HepG2 (cell line): Measurements from ENCODE around the gene GRM5. TPM values are rescaled to one million over a fixed set of nuclear protein-coding genes. Genes with fewer than 3 reads are reported as not detected.

ENCODE experiments used
- ATAC-seq: fragments of 200-7000 bp; cut with Tn5 transposase; 3 replicates; pipeline ENCODE4 v1.9.1; 2020; ENCODE audit warnings: mild to moderate bottlenecking, moderate library complexity
- BruUV-seq: library from RNA; stranded (reverse); fragments of 400-500 nt; replicated peaks from 2 replicates; lab custom pipeline; 2021; lab: Mats Ljungman, UMichigan
- CTCF ChIA-PET: fragments of 300-600 bp; formaldehyde crosslinking; extraction: SDS; loops from one replicate; lab custom pipeline; 2021; ENCODE audit warnings: low total read pairs, inconsistent platforms, low intra/inter-chr PET ratio; lab: Yijun Ruan, JAX
- POLR2A ChIA-PET: fragments of 350-600 bp; sonication (Branson Sonifier 250); formaldehyde crosslinking; loops from one replicate; lab custom pipeline; 2020; ENCODE audit warnings: antibody characterized with exemption, inconsistent platforms; lab: Yijun Ruan, JAX
- DNase-seq: peaks from one replicate; pipeline ENCODE4 v3.0.0-alpha.2; 2015; ENCODE audit warnings: low spot score
- FAIRE-seq: peaks from 3 replicates; lab custom pipeline; 2011; peaks lifted over from hg19 to GRCh38; lab: Jason Lieb, UNC
- H2AFZ ChIP-seq: one replicate; pipeline ENCODE4 v1.6.1; 2011; ENCODE audit warnings: low read length, inconsistent platforms
- H3K27ac ChIP-seq: fragments of 300-600 bp; 3 replicates; pipeline ENCODE4 v1.8.0; 2011; ENCODE audit warnings: mixed run types, mild to moderate bottlenecking, mixed read lengths, low read length, inconsistent platforms; ENCODE audit not compliant: insufficient read depth; ENCODE audit errors: extremely low read length
- H3K27me3 ChIP-seq, 2 experiments: fragments of 200-600 bp in 1 of 2; 2 replicates in 1 of 2; 3 replicates in 1 of 2; pipeline versions ENCODE4 v1.6.0 to v1.8.0; 2011; ENCODE audit warnings: low read length in 2 of 2, mild to moderate bottlenecking in 2 of 2, moderate library complexity in 2 of 2, inconsistent platforms in 1 of 2; ENCODE audit not compliant: insufficient read depth in 2 of 2, control insufficient read depth in 1 of 2
- H3K36me3 ChIP-seq, 2 experiments: fragments of 200-600 bp in 1 of 2; replicated peaks in 1 of 2; 2 replicates in 1 of 2; 3 replicates in 1 of 2; pipeline versions ENCODE4 v1.5.1 to v1.8.0; 2011; ENCODE audit warnings: low read length in 2 of 2, inconsistent platforms in 1 of 2; ENCODE audit not compliant: insufficient read depth in 2 of 2, control insufficient read depth in 1 of 2
- H3K4me1 ChIP-seq: 2 replicates; pipeline ENCODE4 v1.5.1; 2012; ENCODE audit warnings: low read length, inconsistent platforms; ENCODE audit not compliant: insufficient read depth
- H3K4me2 ChIP-seq: 2 replicates; pipeline ENCODE4 v1.6.0; 2011; ENCODE audit warnings: low read depth, low read length, inconsistent platforms
- H3K4me3 ChIP-seq, 3 experiments: fragments of 200-600 bp in 1 of 3; sonication (generic), shearing (Covaris generic) in 1 of 3; replicated peaks in 1 of 3; 2 replicates each; pipeline ENCODE4 v1.5.1; 2011 to 2016; ENCODE audit warnings: low read length in 3 of 3, inconsistent platforms in 2 of 3, low read depth in 2 of 3, mild to moderate bottlenecking in 2 of 3, control low read depth in 1 of 3, mixed read lengths in 1 of 3; ENCODE audit not compliant: insufficient read depth in 1 of 3
- H3K79me2 ChIP-seq: one replicate; pipeline ENCODE4 v1.6.1; 2011; ENCODE audit warnings: low read length, inconsistent platforms; ENCODE audit not compliant: insufficient read depth
- H3K9ac ChIP-seq: 2 replicates; pipeline ENCODE4 v1.6.0; 2011; ENCODE audit warnings: mild to moderate bottlenecking, low read depth, low read length, inconsistent platforms; ENCODE audit not compliant: insufficient read depth
- H3K9me3 ChIP-seq: 2 replicates; pipeline ENCODE4 v1.5.1; 2012; ENCODE audit warnings: mild to moderate bottlenecking, low read length
- H4K20me1 ChIP-seq: 2 replicates; pipeline ENCODE4 v1.6.0; 2011; ENCODE audit warnings: inconsistent platforms, mild to moderate bottlenecking, low read length, moderate library complexity; ENCODE audit not compliant: insufficient read depth
- CHCHD3 ChIP-seq: sonication (generic); formaldehyde crosslinking; IDR thresholded peaks from 2 replicates; pipeline ENCODE4 v1.8.0; 2022; ENCODE audit warnings: mild to moderate bottlenecking, missing genetic modification reagents, moderate library complexity
- HNRNPH1 ChIP-seq: fragments of 200-400 bp; formaldehyde crosslinking; optimal IDR thresholded peaks from 2 replicates; pipeline ENCODE3; 2017; ENCODE audit warnings: mild to moderate bottlenecking, low read depth, low read length
- IRF2 ChIP-seq: IDR thresholded peaks from 2 replicates; pipeline ENCODE4 v1.6.1; 2018; ENCODE audit warnings: missing genetic modification reagents, missing compliant biosample characterization
- KLF15 ChIP-seq: sonication (generic); formaldehyde crosslinking; IDR thresholded peaks from 2 replicates; pipeline ENCODE4 v1.8.1; 2023; ENCODE audit warnings: borderline replicate concordance, mild to moderate bottlenecking, inconsistent platforms, missing genetic modification reagents, mixed read lengths
- NR2F2 ChIP-seq: IDR thresholded peaks from 2 replicates; pipeline ENCODE4 v1.6.1; 2012; ENCODE audit warnings: low read depth, inconsistent platforms, borderline replicate concordance
- PRDM10 ChIP-seq: sonication (generic); formaldehyde crosslinking; IDR thresholded peaks from 2 replicates; pipeline ENCODE4 v1.4.0; 2020; ENCODE audit warnings: low read depth, missing genetic modification reagents
- PRDM4 ChIP-seq: sonication (generic); formaldehyde crosslinking; IDR thresholded peaks from 2 replicates; pipeline ENCODE4 v1.9.0; 2021; ENCODE audit warnings: missing genetic modification reagents, borderline replicate concordance
- SUZ12 ChIP-seq: fragments of 150-350 bp; IDR thresholded peaks from 2 replicates; pipeline ENCODE4 v1.6.1; 2014; ENCODE audit warnings: low read depth, low read length
- ZNF136 ChIP-seq: sonication (generic); formaldehyde crosslinking; IDR thresholded peaks from 2 replicates; pipeline ENCODE4 v1.8.1; 2022; ENCODE audit warnings: low read depth, mild to moderate bottlenecking, moderate library complexity, missing genetic modification reagents
- ZNF230 ChIP-seq: sonication (generic); formaldehyde crosslinking; IDR thresholded peaks from 2 replicates; pipeline ENCODE4 v1.4.0; 2020; ENCODE audit warnings: mild to moderate bottlenecking, missing genetic modification reagents
- ZNF317 ChIP-seq: sonication (generic); formaldehyde crosslinking; IDR thresholded peaks from 2 replicates; pipeline ENCODE4 v1.5.0; 2020; ENCODE audit warnings: mild to moderate bottlenecking, missing genetic modification reagents
- ZNF543 ChIP-seq: sonication (generic); formaldehyde crosslinking; IDR thresholded peaks from 2 replicates; pipeline ENCODE4 v1.4.0; 2020; ENCODE audit warnings: mild to moderate bottlenecking, missing genetic modification reagents
- ZNF841 ChIP-seq: sonication (generic); formaldehyde crosslinking; IDR thresholded peaks from 2 replicates; pipeline ENCODE4 v1.8.1; 2023; ENCODE audit warnings: missing genetic modification reagents, borderline replicate concordance
- ZSCAN22 ChIP-seq: sonication (generic); formaldehyde crosslinking; IDR thresholded peaks from 2 replicates; pipeline ENCODE4 v1.4.0; 2020; ENCODE audit warnings: mild to moderate bottlenecking, missing genetic modification reagents
- WGBS: methylation state at CpG from one replicate; pipeline ENCODE4 v1.1.6; 2017; ENCODE audit warnings: low lambda C conversion rate; 5-methylcytosine and 5-hydroxymethylcytosine counted together
- in situ Hi-C: cut with HindIII; loops from 2 replicates; pipeline ENCODE4 v1.10.0; 2017; ENCODE audit warnings: low pct_unique_long_range_greater_than_20kb; ENCODE audit not compliant: extremely low pct_ligation_motif_present
- intact Hi-C: fragments of 100-400 bp; cut with micrococcal nuclease; formaldehyde crosslinking; loops from one replicate; pipeline ENCODE4 v1.10.0; 2022; ENCODE audit not compliant: unreplicated experiment
- polyA plus RNA-seq, 8 experiments: library from polyadenylated mRNA; depleted of rRNA in 3 of 8; stranded (reverse) in 7 of 8; unstranded in 1 of 8; fragments of >200 nt; fragmentation: Illumina TruSeq in 4 of 8; extraction: Trizol in 4 of 8; gene quantifications; 2 replicates each; pipeline versions ENCODE4 v1.2.1 to v1.2.3, GENCODE V29; 2011 to 2016; ENCODE audit warnings: low read depth in 4 of 8, missing spikeins in 1 of 8, mixed read lengths in 1 of 8; ENCODE audit not compliant: insufficient read depth in 1 of 8
- total RNA-seq, 5 experiments: library from RNA; depleted of rRNA; stranded (reverse); fragments of >200 nt; fragmentation: Illumina TruSeq; extraction: Trizol; gene quantifications; 2 replicates each; pipeline ENCODE4 v1.2.3, GENCODE V29; 2016; ENCODE audit warnings: low read depth in 1 of 5
- TF ChIP-seq, protein P1 (sequence below): sonication (generic); formaldehyde crosslinking; conservative IDR thresholded peaks from 2 replicates; pipeline ENCODE4 v1.8.1; 2023; ENCODE audit warnings: missing genetic modification reagents

GRM5 gene
- total and polyA plus RNA-seq, 2 of the 13 experiments (the other 11 are each of a cell fraction or from before 2014, with no cell fraction given): not detected

- TF ChIP-seq PRDM10 (CRISPR knock-in tag) (no peak), ZNF136 (CRISPR knock-in tag) (no peak)
Measured at GRCh38 chr11:88555018-88555828, 510.6 kb downstream of the GRM5 start (continued).

- POLR2A ChIA-PET: no interaction called here
- TF ChIP-seq NR2F2: no peak
- no peak for TF ChIP-seq PRDM4 (CRISPR knock-in tag)
- TF ChIP-seq ZNF543 (CRISPR knock-in tag): no peak
- TF ChIP-seq ZNF841: no peak
- no peak for TF ChIP-seq KLF15 (CRISPR knock-in tag)
- TF ChIP-seq HNRNPH1: no peak
- TF ChIP-seq SUZ12: no peak
- no peak for TF ChIP-seq ZSCAN22
- no peak for TF ChIP-seq IRF2
- TF ChIP-seq ZNF317 (CRISPR knock-in tag): no peak
- no peak for TF ChIP-seq ZNF230 (CRISPR knock-in tag)
- no peak for TF ChIP-seq CHCHD3 (CRISPR knock-in tag)
- TF ChIP-seq, protein P1, sequence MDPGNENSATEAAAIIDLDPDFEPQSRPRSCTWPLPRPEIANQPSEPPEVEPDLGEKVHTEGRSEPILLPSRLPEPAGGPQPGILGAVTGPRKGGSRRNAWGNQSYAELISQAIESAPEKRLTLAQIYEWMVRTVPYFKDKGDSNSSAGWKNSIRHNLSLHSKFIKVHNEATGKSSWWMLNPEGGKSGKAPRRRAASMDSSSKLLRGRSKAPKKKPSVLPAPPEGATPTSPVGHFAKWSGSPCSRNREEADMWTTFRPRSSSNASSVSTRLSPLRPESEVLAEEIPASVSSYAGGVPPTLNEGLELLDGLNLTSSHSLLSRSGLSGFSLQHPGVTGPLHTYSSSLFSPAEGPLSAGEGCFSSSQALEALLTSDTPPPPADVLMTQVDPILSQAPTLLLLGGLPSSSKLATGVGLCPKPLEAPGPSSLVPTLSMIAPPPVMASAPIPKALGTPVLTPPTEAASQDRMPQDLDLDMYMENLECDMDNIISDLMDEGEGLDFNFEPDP (CRISPR knock-in tag): no peak
Measured at GRCh38 chr11:88553204-88553603, 512.6 kb downstream of the GRM5 start.

More at GRCh38 chr11:88553204-88553603, 512.6 kb downstream of the GRM5 start:
- intact Hi-C loops (loop anchor here (5.0 kb wide), 2 partner anchors 676 to 1091 kb away; no protein-coding TSS in a partner anchor), in situ Hi-C loops (no loop called here)
- ATAC-seq: no peak
- BruUV-seq: no TSS peak
- 0% methylated on average over 2 of the region's 2 CpGs for WGBS
- H3K27ac ChIP-seq: no peak overlapping the region
- no peaks in the 10 kb centered on the region for H3K4me1 ChIP-seq
- no peak overlapping the region for H3K9ac ChIP-seq
- no peak overlapping the region for H3K4me3 ChIP-seq
- CTCF ChIA-PET: no interaction called here
- no peaks in the 10 kb centered on the region for H3K27me3 ChIP-seq
- H2AFZ ChIP-seq: no peak overlapping the region
- no peak for DNase-seq
- H3K9me3 ChIP-seq: no peaks in the 10 kb centered on the region
- no peaks in the 10 kb centered on the region for H4K20me1 ChIP-seq
- H3K4me2 ChIP-seq: no peak overlapping the region
- H3K36me3 ChIP-seq: no peaks in the 10 kb centered on the region
- FAIRE-seq: no peak
- no peaks in the 10 kb centered on the region for H3K79me2 ChIP-seq
